IPS-20b (cell line): ENCODE data around the gene REEP5.
A peak's percentile ranks its signal among the peaks of the same experiment; 100 is the strongest.
"Not testable (repeated sequence)": the region's sequence is repeated elsewhere in the genome, so short reads cannot be mapped to it uniquely, and the experiment has no call there.

ENCODE experiments used
- H3K27ac ChIP-seq: one replicate; pipeline ENCODE4 v1.5.1; 2013; ENCODE audit warnings: low read length
- H3K27me3 ChIP-seq: 2 replicates; pipeline ENCODE4 v1.6.1; 2013; ENCODE audit warnings: mild to moderate bottlenecking, low read length, inconsistent platforms; ENCODE audit not compliant: insufficient read depth
- H3K36me3 ChIP-seq: 2 replicates; pipeline ENCODE4 v1.6.1; 2013; ENCODE audit warnings: low read depth, mild to moderate bottlenecking, inconsistent platforms, low read length, moderate library complexity; ENCODE audit not compliant: insufficient read depth
- H3K4me1 ChIP-seq: 2 replicates; pipeline ENCODE4 v1.6.1; 2013; ENCODE audit warnings: mild to moderate bottlenecking, control low read depth, inconsistent platforms, low read length, moderate library complexity; ENCODE audit not compliant: insufficient read depth
- H3K4me3 ChIP-seq: 2 replicates; pipeline ENCODE4 v1.5.1; 2013; ENCODE audit warnings: mild to moderate bottlenecking, low read length, inconsistent platforms
- H3K9ac ChIP-seq: 2 replicates; pipeline ENCODE4 v1.6.1; 2013; ENCODE audit warnings: low read depth, mild to moderate bottlenecking, inconsistent platforms, low read length, moderate library complexity
- H3K9me3 ChIP-seq: 2 replicates; pipeline ENCODE4 v1.6.1; 2013; ENCODE audit warnings: mild to moderate bottlenecking, low read depth, low read length, inconsistent platforms; ENCODE audit not compliant: insufficient read depth

Gene REEP5

DNA sequence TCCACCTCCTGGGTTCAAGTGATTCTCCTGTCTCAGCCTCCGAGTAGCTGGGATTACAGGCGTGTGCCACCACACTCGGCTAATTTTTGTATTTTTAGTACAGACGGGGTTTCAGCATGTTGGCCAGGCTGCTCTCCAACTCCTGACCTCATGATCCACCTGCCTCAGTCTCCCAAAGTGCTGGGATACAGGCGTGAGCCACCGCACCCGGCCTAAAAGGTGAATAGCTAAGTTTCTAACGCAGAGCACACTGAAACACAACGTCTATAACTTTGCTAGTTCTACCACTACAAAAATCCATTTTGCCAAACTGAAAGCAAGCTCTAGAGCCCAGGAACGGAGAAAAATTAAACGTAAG is 61.5 kb downstream of the REEP5 start:
- Histone ChIP-seq H3K9ac (peak overlapping the region; percentile 87), H3K27me3 (peaks cover 13% of the 10 kb centered on the region; the same call in 1 of the 2 replicates), H3K4me3 (peak overlapping the region; percentile 89), H3K36me3 (peaks cover 33% of the 10 kb centered on the region), H3K27ac (peak overlapping the region; percentile 44)
- H3K9me3 ChIP-seq, H3K4me1 ChIP-seq: not testable (repeated sequence)

DNA sequence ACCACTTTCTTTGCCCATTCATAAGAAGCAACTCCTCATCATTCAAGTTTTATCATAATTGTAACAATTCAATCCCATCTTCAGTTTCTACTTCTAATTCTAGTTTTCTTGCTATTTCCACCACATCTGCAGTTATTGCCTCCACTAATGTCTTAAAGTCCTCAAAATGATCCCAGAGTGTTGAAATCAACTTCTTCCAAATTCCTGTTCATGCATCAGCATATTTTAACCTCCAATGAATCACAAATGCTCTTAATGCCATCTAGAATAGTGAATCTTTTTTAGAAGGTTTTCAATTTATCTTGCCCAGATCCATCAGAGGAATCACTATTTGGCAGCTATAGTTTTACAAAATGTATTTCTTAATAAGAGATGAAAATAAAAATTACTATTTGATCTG is 64.2 kb downstream of the REEP5 start:
- Histone ChIP-seq H3K36me3 (peaks cover 6% of the 10 kb centered on the region), H3K9me3 (no peaks in the 10 kb centered on the region), H3K4me3 (no peak overlapping the region), H3K4me1 (no peaks in the 10 kb centered on the region), H3K27me3 (peaks cover 13% of the 10 kb centered on the region; the same call in 1 of the 2 replicates), H3K27ac (no peak overlapping the region), H3K9ac (no peak overlapping the region)

DNA sequence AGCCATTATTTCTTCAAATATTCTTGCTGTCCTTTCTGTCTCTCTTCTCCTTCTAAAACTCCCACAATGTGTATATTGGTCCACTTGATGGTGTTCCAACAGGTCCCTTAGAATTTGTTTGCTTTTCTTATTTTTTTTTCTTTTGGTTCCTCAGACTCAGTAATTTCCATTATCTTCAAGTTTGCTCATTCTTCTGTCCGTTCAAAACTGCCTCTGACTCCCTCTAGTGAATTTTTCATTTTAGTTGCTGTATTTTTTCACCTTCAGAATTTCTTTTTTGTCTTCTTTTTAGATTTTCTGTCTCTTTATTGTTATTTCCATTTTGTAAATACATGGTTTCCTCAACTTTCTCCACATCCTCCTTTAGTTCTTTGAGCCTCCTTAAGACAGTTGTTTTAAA is 67.4 kb downstream of the REEP5 start:
- no peaks in the 10 kb centered on the region for H3K36me3 ChIP-seq
- no peaks in the 10 kb centered on the region for H3K4me1 ChIP-seq
- no peaks in the 10 kb centered on the region for H3K9me3 ChIP-seq
- no peak overlapping the region for H3K27ac ChIP-seq
- peaks cover 12% of the 10 kb centered on the region; the same call in 1 of the 2 replicates for H3K27me3 ChIP-seq
- no peak overlapping the region for H3K4me3 ChIP-seq
- no peak overlapping the region for H3K9ac ChIP-seq

DNA sequence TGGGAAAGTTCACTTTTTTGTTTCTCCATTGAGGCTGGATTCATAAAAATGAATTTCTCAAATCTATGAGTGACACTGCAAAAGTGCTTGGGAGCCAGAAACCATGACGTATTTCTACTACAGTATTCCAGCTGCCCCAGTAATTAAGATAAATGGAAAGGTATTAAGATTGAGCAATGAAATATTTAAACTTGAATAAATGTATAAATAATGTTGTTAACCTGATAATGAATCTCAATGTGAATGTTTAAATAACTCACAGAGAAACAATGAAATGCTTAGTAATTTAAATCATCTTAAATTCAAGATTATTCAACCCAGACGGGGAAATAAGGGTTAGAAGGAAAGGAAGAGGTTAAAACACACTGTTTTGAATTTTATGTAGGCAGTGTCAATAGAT is 72.1 kb downstream of the REEP5 start:
- H3K36me3 ChIP-seq, result no peaks in the 10 kb centered on the region
- H3K9ac ChIP-seq, result no peak overlapping the region
- no peak overlapping the region for H3K4me3 ChIP-seq
- no peaks in the 10 kb centered on the region for H3K27me3 ChIP-seq
- no peak overlapping the region for H3K27ac ChIP-seq
- peaks cover 7% of the 10 kb centered on the region; the same call in 1 of the 2 replicates for H3K4me1 ChIP-seq
- H3K9me3 ChIP-seq, result no peaks in the 10 kb centered on the region

DNA sequence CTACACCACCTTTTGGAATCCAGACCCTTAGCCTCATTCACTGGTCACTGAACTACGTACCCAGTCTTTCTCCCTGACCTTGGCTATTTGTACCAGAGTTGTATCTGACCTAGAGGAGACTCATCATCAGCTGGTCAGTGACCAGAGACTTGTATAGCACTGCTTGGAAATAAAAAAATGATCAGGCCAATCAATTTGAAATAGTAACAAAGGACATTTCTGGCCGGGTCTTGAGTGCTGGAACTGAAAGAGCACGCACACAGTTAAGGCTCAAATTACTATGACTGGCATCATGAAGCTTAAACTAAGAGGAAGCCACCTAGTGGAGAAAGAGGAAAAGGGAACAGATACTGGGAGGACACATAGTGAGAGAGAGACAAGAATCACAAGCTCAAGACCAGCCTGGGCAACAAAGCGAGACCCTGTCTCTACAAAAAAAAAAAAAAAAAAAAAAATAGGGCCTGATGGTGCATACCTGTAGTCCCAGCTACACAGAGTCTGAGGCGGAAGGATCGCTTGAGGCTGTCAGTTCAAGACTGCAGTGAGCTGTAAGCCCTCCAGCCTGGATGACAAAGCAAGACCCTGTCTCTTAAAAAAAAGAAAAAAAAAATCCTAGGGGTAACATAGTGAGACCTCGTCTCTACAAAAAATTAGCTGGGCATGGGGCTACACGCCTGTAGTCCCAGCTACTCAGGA is 73.8 kb downstream of the REEP5 start:
- Histone ChIP-seq H3K4me3 (peak overlapping the region; percentile 25; the same call in 1 of the 2 replicates), H3K27me3 (no peaks in the 10 kb centered on the region), H3K4me1 (peaks cover 7% of the 10 kb centered on the region; the same call in 1 of the 2 replicates), H3K36me3 (no peaks in the 10 kb centered on the region), H3K9me3 (no peaks in the 10 kb centered on the region), H3K9ac (no peak overlapping the region), H3K27ac (no peak overlapping the region)

DNA sequence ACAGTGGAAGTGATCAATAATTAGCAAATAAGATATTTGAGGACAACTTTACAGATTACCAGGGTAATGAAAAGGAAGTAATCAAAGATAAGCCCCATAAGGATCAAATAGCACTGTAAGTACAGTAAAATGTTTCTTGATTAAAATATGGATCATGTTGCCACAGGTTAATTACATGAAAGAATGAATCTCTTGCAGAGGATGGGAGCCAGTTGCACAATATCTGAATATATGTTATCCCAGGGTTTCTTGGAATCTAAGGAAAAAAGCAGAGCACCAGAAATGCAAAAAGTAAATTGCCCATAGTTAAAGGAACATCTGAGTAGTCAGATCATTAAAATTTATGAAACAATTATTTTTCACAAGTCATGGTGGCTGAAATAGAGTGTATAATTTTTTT is 74.7 kb downstream of the REEP5 start:
- Histone ChIP-seq H3K36me3 (0 out of 2 replicates have a peak, but pooled peaks cover under 1% of the 10 kb centered on the region), H3K27me3 (no peaks in the 10 kb centered on the region), H3K9ac (no peak overlapping the region), H3K4me3 (no peak overlapping the region), H3K9me3 (no peaks in the 10 kb centered on the region), H3K27ac (no peak overlapping the region), H3K4me1 (peaks cover 7% of the 10 kb centered on the region; the same call in 1 of the 2 replicates)

DNA sequence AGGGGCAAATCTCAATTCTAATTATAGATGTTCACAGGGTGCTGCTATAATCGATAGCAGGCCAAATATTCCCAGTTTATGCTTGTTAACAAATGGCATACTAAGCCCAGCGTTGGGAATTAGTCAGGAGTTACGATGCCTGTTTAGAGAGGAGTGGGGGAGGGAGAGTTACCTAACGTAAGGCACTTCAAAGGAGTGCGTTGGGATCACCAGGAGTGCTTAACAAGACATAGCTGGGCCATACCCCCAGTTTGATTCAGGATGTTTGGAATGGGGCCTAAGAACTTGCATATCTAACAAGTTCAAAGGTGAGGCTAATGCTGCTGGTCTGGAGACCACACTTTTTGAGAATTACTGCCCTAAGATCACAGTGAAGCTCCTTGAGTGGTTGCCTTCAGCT is 75.5 kb downstream of the REEP5 start:
- H3K27me3 ChIP-seq, result no peaks in the 10 kb centered on the region
- 0 out of 2 replicates have a peak, but pooled peaks cover 1% of the 10 kb centered on the region for H3K9me3 ChIP-seq
- no peak overlapping the region for H3K27ac ChIP-seq
- no peak overlapping the region for H3K4me3 ChIP-seq
- H3K36me3 ChIP-seq, result peaks cover 8% of the 10 kb centered on the region; the same call in 1 of the 2 replicates
- peaks cover 7% of the 10 kb centered on the region; the same call in 1 of the 2 replicates for H3K4me1 ChIP-seq
- no peak overlapping the region for H3K9ac ChIP-seq

DNA sequence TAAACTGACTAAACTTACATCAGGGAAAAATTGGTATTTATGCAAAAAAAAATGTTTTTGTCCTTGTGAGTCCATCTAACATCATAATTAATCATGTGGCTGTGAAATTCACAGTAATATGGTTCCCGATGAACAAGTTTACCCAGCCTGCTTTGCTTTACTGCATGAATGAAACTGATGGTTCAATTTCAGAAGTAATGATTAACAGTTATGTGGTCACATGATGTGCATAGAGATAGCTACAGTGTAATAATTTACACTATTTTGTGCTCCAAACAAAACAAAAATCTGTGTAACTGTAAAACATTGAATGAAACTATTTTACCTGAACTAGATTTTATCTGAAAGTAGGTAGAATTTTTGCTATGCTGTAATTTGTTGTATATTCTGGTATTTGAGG is 77.5 kb downstream of the REEP5 start:
- Histone ChIP-seq H3K9me3 (0 out of 2 replicates have a peak, but pooled peaks cover 3% of the 10 kb centered on the region), H3K9ac (no peak overlapping the region), H3K4me1 (peaks cover 7% of the 10 kb centered on the region; the same call in 1 of the 2 replicates), H3K27me3 (no peaks in the 10 kb centered on the region), H3K4me3 (no peak overlapping the region), H3K27ac (no peak overlapping the region), H3K36me3 (peaks cover 29% of the 10 kb centered on the region)

DNA sequence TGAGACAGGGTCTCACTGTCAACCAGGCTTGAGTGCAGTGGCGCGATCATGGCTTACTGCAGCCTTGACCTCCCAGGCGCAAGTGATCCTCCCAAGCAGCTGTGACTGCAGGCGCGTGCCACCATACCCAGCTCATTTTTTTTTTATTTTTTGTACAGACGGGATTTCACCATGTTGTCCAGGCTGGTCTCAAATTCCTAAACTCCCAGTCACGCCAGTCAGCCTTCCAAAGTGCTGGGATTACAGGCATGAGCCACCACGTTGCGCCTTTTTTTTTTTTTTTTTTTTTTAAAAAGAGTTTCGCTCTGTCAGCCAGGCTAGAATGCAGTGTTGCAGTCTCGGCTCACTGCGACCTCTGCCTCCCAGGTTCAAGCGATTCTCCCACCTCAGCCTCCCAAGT is 88.1 kb downstream of the REEP5 start:
- peaks cover 43% of the 10 kb centered on the region for H3K36me3 ChIP-seq
- no peaks in the 10 kb centered on the region for H3K27me3 ChIP-seq
- no peaks in the 10 kb centered on the region for H3K4me1 ChIP-seq
- no peak overlapping the region for H3K9ac ChIP-seq
- H3K4me3 ChIP-seq, result no peak overlapping the region
- H3K9me3 ChIP-seq, result no peaks in the 10 kb centered on the region
- no peak overlapping the region for H3K27ac ChIP-seq

DNA sequence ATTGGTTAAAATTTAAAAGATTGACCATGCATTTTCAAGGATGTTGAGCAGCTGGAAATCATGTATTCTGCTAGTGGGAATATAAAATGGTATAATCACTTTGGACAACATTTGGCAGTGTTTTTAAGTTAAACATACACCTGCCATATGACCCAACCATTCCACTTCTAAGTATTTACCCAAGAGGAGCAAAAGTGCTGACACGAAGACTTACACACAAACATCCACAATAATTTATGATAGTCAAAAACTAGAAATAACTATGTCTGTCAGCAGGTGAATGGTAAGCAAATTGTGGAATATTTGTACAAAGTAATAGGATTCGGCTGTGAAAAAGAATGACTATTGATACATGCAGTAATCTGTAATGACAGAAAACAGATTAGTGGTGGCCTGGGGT is 91.6 kb downstream of the REEP5 start:
- no peaks in the 10 kb centered on the region for H3K27me3 ChIP-seq
- H3K4me3 ChIP-seq, result no peak overlapping the region
- H3K4me1 ChIP-seq, result peaks cover 7% of the 10 kb centered on the region
- no peak overlapping the region for H3K9ac ChIP-seq
- no peaks in the 10 kb centered on the region for H3K9me3 ChIP-seq
- no peak overlapping the region for H3K27ac ChIP-seq
- H3K36me3 ChIP-seq, result peaks cover 45% of the 10 kb centered on the region
